H1 (cell line): Measurements from ENCODE around the gene PTCRA. TPM values are rescaled to one million over a fixed set of nuclear protein-coding genes. Genes with fewer than 3 reads are reported as not detected.

Experiments
- BCL11A ChIP-seq, 2 experiments: IDR thresholded peaks; one replicate each; pipeline ENCODE4 v1.6.1; 2011; ENCODE audit warnings: low read depth in 2 of 2, low read length in 2 of 2, mild to moderate bottlenecking in 2 of 2
- BRCA1 ChIP-seq: IDR thresholded peaks from 2 replicates; pipeline ENCODE4 v1.6.1; 2012; ENCODE audit warnings: low read depth, low read length, improper control_type of control experiment
- GABPA ChIP-seq: IDR thresholded peaks from 2 replicates; pipeline ENCODE4 v1.6.1; 2011; ENCODE audit warnings: mild to moderate bottlenecking, low read length, moderate library complexity, borderline replicate concordance; ENCODE audit not compliant: insufficient read depth
- NANOG ChIP-seq: IDR thresholded peaks from 2 replicates; pipeline ENCODE4 v1.6.1; 2011; ENCODE audit warnings: low read length, low read depth, mild to moderate bottlenecking, inconsistent platforms; ENCODE audit not compliant: insufficient read depth, poor library complexity, severe bottlenecking
- POU5F1 ChIP-seq: IDR thresholded peaks from 2 replicates; pipeline ENCODE4 v1.6.1; 2011; ENCODE audit warnings: low read depth, mild to moderate bottlenecking, low read length, moderate library complexity
- SUZ12 ChIP-seq: fragments of 200-600 bp; sonication (generic); IDR thresholded peaks from 2 replicates; pipeline ENCODE4 v1.6.1; 2012; ENCODE audit warnings: mild to moderate bottlenecking, inconsistent platforms, low read length, moderate library complexity, mixed read lengths
- polyA plus RNA-seq, 7 experiments: library from polyadenylated mRNA; depleted of rRNA in 3 of 7; stranded (reverse) in 5 of 7; unstranded in 2 of 7; fragments of >200 nt in 5 of 7; fragments of 200-250 nt in 2 of 7; gene quantifications; 1 replicate in 5 of 7; 2 replicates in 1 of 7; 4 replicates in 1 of 7; pipeline versions ENCODE4 v1.2.1 to v1.2.3, GENCODE V29; 2011 to 2013; ENCODE audit warnings: missing spikeins in 2 of 7, mixed read lengths in 2 of 7
- total RNA-seq: library from RNA; stranded (reverse); fragmentation: NEBNext Ultra II Directional; extraction: Animal tissue kit (Norgen Biotek cat#: 25700); gene quantifications from 2 replicates; pipeline ENCODE4 v1.2.1, GENCODE V29; 2021
- TF ChIP-seq, protein P1 (sequence below), 3 experiments: IDR thresholded peaks; 1 replicate in 2 of 3; 2 replicates in 1 of 3; pipeline versions ENCODE4 v1.5.1 to v1.6.1; 2011; ENCODE audit warnings: low read length in 3 of 3, mild to moderate bottlenecking in 3 of 3, inconsistent platforms in 2 of 3, low read depth in 1 of 3, moderate library complexity in 1 of 3; ENCODE audit not compliant: insufficient read depth in 1 of 3; ENCODE audit errors: control extremely low read depth in 1 of 3

PTCRA gene
- total and polyA plus RNA-seq, 2 of the 8 experiments (the other 6 are each of a cell fraction or from before 2014, with no cell fraction given), result not detected

GRCh38 chr6:42879372-42880239 is 36.2 kb upstream of the PTCRA start, which contains the start of gene RPL7L1 (continued):
- TF ChIP-seq, protein P1, sequence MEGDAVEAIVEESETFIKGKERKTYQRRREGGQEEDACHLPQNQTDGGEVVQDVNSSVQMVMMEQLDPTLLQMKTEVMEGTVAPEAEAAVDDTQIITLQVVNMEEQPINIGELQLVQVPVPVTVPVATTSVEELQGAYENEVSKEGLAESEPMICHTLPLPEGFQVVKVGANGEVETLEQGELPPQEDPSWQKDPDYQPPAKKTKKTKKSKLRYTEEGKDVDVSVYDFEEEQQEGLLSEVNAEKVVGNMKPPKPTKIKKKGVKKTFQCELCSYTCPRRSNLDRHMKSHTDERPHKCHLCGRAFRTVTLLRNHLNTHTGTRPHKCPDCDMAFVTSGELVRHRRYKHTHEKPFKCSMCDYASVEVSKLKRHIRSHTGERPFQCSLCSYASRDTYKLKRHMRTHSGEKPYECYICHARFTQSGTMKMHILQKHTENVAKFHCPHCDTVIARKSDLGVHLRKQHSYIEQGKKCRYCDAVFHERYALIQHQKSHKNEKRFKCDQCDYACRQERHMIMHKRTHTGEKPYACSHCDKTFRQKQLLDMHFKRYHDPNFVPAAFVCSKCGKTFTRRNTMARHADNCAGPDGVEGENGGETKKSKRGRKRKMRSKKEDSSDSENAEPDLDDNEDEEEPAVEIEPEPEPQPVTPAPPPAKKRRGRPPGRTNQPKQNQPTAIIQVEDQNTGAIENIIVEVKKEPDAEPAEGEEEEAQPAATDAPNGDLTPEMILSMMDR (IDR thresholded peaks at IDR 0.05; ENCODE audit: control extremely low read depth in 1 of 3, insufficient read depth in 1 of 3, low read depth in 1 of 3, low read length in 3 of 3), result no peak
- no peak for TF ChIP-seq POU5F1
- no peak for TF ChIP-seq SUZ12
- no peak for TF ChIP-seq BCL11A (IDR thresholded peaks at IDR 0.05; ENCODE audit: low read depth in 2 of 2, low read length in 2 of 2)
- no peak for TF ChIP-seq NANOG
- TF ChIP-seq GABPA, result peak; percentile 62; the same call in 1 of the 2 replicates
- TF ChIP-seq BRCA1, result no peak
